SH-SY5Y (cell line): ENCODE data around the gene SORCS1.

ENCODE experiments used
- GATA2 ChIP-seq: IDR thresholded peaks from 2 replicates; pipeline ENCODE4 v1.6.1; 2011; ENCODE audit warnings: mild to moderate bottlenecking, low read depth, low read length
- GATA3 ChIP-seq: IDR thresholded peaks from 2 replicates; pipeline ENCODE4 v1.6.1; 2011; ENCODE audit warnings: low read depth, mild to moderate bottlenecking, low read length, moderate library complexity

DNA sequence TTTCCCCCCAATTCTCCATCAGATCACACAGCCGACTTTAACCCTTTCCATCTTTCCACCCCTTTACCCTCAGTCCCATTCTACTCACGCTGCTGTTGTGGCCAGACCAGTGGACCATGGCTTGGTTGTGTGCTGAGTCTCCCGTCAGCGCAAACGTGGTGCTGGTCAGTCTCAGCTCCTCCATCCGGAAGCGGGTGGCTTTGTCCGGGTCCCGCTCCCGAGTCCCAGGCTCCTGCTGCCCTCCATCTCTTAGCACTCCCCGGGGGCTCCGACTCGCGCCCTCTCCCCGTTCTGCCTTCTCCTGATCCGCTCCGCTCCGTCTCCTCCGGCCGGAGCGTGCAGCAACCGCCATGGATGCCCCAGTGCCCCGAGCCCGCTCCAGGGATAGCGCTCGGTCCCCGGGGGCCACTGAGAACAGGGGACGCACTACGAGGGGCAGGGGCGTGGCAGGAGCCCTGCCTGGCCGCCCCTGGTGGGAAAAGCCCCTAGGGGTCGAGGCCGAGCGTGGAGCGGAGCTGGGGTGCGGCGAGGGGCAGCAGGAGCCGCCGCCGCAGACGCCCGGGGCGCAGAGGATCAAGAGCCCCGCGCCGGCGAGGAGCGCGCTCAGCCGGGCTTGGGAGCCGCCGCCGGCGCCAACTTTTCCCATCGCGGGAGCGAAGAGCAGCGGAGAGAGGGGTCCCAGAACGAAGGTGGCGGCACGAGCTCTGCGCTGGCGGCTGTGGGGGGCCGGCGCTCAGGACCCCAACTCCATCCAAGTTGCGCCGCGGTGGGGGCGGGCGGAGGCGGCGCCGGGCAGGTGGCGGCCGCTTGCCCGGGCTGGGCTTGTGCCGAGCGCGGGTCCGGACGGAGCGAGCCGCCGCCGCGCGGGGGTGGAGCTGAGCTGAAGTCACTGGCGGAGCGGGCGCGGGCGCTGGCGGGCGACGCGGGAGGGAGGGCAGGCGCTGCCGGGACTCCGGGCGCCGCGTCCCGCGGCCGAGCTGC, at the start of gene SORCS1:
- TF ChIP-seq GATA2 (no peak), GATA3 (no peak)
